SK-N-SH (cell line): ENCODE data around the gene TANC1. TPM values are rescaled to one million over a fixed set of nuclear protein-coding genes. Genes with fewer than 3 reads are reported as not detected.

ENCODE experiments used
- CTCF ChIA-PET: fragments of 300-600, 350-600 bp; formaldehyde crosslinking; extraction: SDS; loops from one replicate; lab custom pipeline; 2021; lab: Yijun Ruan, JAX
- POLR2A ChIA-PET: fragments of 350-600 bp; sonication (Branson Sonifier 250); formaldehyde crosslinking; extraction: SDS; loops from one replicate; lab custom pipeline; 2020; ENCODE audit warnings: antibody characterized with exemption, inconsistent platforms; lab: Yijun Ruan, JAX
- DNase-seq: peaks from one replicate; pipeline ENCODE4 v3.0.0; 2012
- H2AFZ ChIP-seq: fragments of 200-600 bp; sonication (generic); 2 replicates; pipeline ENCODE4 v1.8.1; 2016; ENCODE audit warnings: antibody characterized with exemption, mild to moderate bottlenecking, low read depth
- H3F3A ChIP-seq: fragments of 200-600 bp; sonication (generic); replicated peaks from 2 replicates; pipeline ENCODE3; 2016; ENCODE audit warnings: antibody characterized with exemption, mild to moderate bottlenecking; ENCODE audit not compliant: insufficient read depth
- H3K27ac ChIP-seq, 2 experiments: fragments of 200-500 bp in 1 of 2; fragments of 200-600 bp in 1 of 2; sonication (Bioruptor generic) in 1 of 2; sonication (generic), shearing (Covaris generic) in 1 of 2; 2 replicates each; pipeline versions ENCODE4 v1.5.1 to v1.6.1; 2014 to 2016; ENCODE audit warnings: low read depth in 2 of 2, inconsistent platforms in 1 of 2, low read length in 1 of 2, mild to moderate bottlenecking in 1 of 2, mixed read lengths in 1 of 2
- H3K27me3 ChIP-seq: fragments of 200-600 bp; sonication (generic), shearing (Covaris generic); 2 replicates; pipeline ENCODE4 v1.6.1; 2016; ENCODE audit warnings: mixed run types; ENCODE audit not compliant: insufficient read depth
- H3K36me3 ChIP-seq, 2 experiments: fragments of 200-500 bp in 1 of 2; fragments of 200-600 bp in 1 of 2; sonication (Bioruptor generic) in 1 of 2; sonication (generic) in 1 of 2; replicated peaks in 1 of 2; 2 replicates each; pipeline versions ENCODE3 to v1.5.1; 2014 to 2016; ENCODE audit warnings: low read length in 1 of 2, mild to moderate bottlenecking in 1 of 2; ENCODE audit not compliant: insufficient read depth in 2 of 2, control insufficient read depth in 1 of 2
- H3K4me1 ChIP-seq, 2 experiments: fragments of 200-500 bp in 1 of 2; fragments of 200-600 bp in 1 of 2; sonication (Bioruptor generic) in 1 of 2; sonication (generic), shearing (Covaris generic) in 1 of 2; 2 replicates each; pipeline versions ENCODE4 v1.5.1 to v1.6.1; 2014 to 2016; ENCODE audit warnings: low read depth in 1 of 2, low read length in 1 of 2, mixed run types in 1 of 2; ENCODE audit not compliant: insufficient read depth in 2 of 2, control insufficient read depth in 1 of 2
- H3K4me2 ChIP-seq: fragments of 200-600 bp; sonication (generic), shearing (Covaris generic); 2 replicates; pipeline ENCODE4 v1.6.1; 2017; ENCODE audit warnings: mixed run types
- H3K4me3 ChIP-seq, 2 experiments: fragments of 200-500 bp in 1 of 2; fragments of 200-600 bp in 1 of 2; sonication (Bioruptor generic) in 1 of 2; sonication (generic), shearing (Covaris generic) in 1 of 2; 2 replicates each; pipeline versions ENCODE4 v1.5.1 to v1.8.1; 2014 to 2016; ENCODE audit warnings: low read depth in 2 of 2, inconsistent platforms in 1 of 2, low read length in 1 of 2, mild to moderate bottlenecking in 1 of 2, mixed read lengths in 1 of 2, moderate library complexity in 1 of 2
- H3K79me2 ChIP-seq: fragments of 200-600 bp; sonication (generic); 2 replicates; pipeline ENCODE4 v1.8.1; 2017; ENCODE audit warnings: mild to moderate bottlenecking; ENCODE audit not compliant: insufficient read depth
- H3K9ac ChIP-seq: fragments of 200-600 bp; sonication (generic); 2 replicates; pipeline ENCODE4 v1.6.1; 2017; ENCODE audit warnings: mixed run types
- H3K9me2 ChIP-seq: fragments of 200-600 bp; sonication (generic); 2 replicates; pipeline ENCODE4 v1.6.1; 2017; ENCODE audit warnings: mixed run types
- H3K9me3 ChIP-seq: fragments of 200-600 bp; sonication (generic); 2 replicates; pipeline ENCODE4 v1.6.1; 2017; ENCODE audit warnings: mixed run types, mild to moderate bottlenecking, moderate library complexity
- H4K20me1 ChIP-seq: fragments of 200-600 bp; sonication (generic); 2 replicates; pipeline ENCODE4 v1.6.1; 2017; ENCODE audit warnings: mild to moderate bottlenecking, mixed run types; ENCODE audit not compliant: insufficient read depth
- CTCF ChIP-seq: fragments of 200-600 bp; sonication (generic); IDR thresholded peaks from 2 replicates; pipeline ENCODE4 v1.6.1; 2017; ENCODE audit warnings: antibody characterized with exemption, mild to moderate bottlenecking, moderate library complexity
- ELF1 ChIP-seq: IDR thresholded peaks from 2 replicates; pipeline ENCODE4 v1.4.0; 2012
- EZH2phosphoT487 ChIP-seq: fragments of 200-600 bp; sonication (generic); IDR thresholded peaks from 2 replicates; pipeline ENCODE4 v1.6.1; 2017; ENCODE audit warnings: low read depth, mixed run types, mild to moderate bottlenecking, antibody characterized with exemption, moderate library complexity, borderline replicate concordance
- FOSL2 ChIP-seq: IDR thresholded peaks from 2 replicates; pipeline ENCODE4 v1.4.0; 2012; ENCODE audit warnings: low read depth, mild to moderate bottlenecking, moderate library complexity, borderline replicate concordance
- GATA2 ChIP-seq: sonication (generic); formaldehyde crosslinking; IDR thresholded peaks from 2 replicates; pipeline ENCODE4 v1.5.0; 2020; ENCODE audit warnings: mild to moderate bottlenecking, missing genetic modification reagents
- NRF1 ChIP-seq: IDR thresholded peaks from 2 replicates; pipeline ENCODE4 v1.6.1; 2012; ENCODE audit warnings: low read depth, mild to moderate bottlenecking, low read length
- RCOR1 ChIP-seq: fragments of 150-350 bp; IDR thresholded peaks from 2 replicates; pipeline ENCODE4 v1.6.1; 2017; ENCODE audit warnings: antibody characterized with exemption, low read length
- WGBS: methylation state at CpG from one replicate; pipeline ENCODE4 v1.1.6; 2017; ENCODE audit warnings: low lambda C conversion rate; 5-methylcytosine and 5-hydroxymethylcytosine counted together
- polyA plus RNA-seq, 3 experiments: library from polyadenylated mRNA; depleted of rRNA; stranded (reverse); fragments of >200 nt; gene quantifications; 2 replicates each; pipeline ENCODE4 v1.2.3, GENCODE V29; 2012
- TF ChIP-seq, protein P1 (sequence below): IDR thresholded peaks from 2 replicates; pipeline ENCODE4 v1.6.1; 2012; ENCODE audit warnings: mild to moderate bottlenecking, low read depth, low read length, moderate library complexity
- TF ChIP-seq, protein P2 (sequence below): IDR thresholded peaks from 2 replicates; pipeline ENCODE4; 2012
- TF ChIP-seq, protein P3 (sequence below): IDR thresholded peaks from 2 replicates; pipeline ENCODE4 v1.4.0; 2012; ENCODE audit warnings: low read depth, borderline replicate concordance

Gene TANC1
- polyA plus RNA-seq, 1 of the 3 experiments (the other 2 are of a cell fraction) = 19.2 TPM

GRCh38 chr2:158960193-158960592 is 8.2 kb upstream of the TANC1 start:
- ChIA-PET POLR2A (no interaction called here), CTCF (interaction anchor here (1.7 kb wide), 1 partner anchor 159 kb away, joined by 9 read pairs; no protein-coding TSS in a partner anchor)
- H3K27me3 ChIP-seq = no peaks in the 10 kb centered on the region
- peaks cover 0 to 3% of the 10 kb centered on the region in 2 experiments; a peak in 2 of 4 replicates for H3K4me1 ChIP-seq
- no peak for TF ChIP-seq NRF1
- TF ChIP-seq EZH2phosphoT487 = no peak
- TF ChIP-seq, protein P1, sequence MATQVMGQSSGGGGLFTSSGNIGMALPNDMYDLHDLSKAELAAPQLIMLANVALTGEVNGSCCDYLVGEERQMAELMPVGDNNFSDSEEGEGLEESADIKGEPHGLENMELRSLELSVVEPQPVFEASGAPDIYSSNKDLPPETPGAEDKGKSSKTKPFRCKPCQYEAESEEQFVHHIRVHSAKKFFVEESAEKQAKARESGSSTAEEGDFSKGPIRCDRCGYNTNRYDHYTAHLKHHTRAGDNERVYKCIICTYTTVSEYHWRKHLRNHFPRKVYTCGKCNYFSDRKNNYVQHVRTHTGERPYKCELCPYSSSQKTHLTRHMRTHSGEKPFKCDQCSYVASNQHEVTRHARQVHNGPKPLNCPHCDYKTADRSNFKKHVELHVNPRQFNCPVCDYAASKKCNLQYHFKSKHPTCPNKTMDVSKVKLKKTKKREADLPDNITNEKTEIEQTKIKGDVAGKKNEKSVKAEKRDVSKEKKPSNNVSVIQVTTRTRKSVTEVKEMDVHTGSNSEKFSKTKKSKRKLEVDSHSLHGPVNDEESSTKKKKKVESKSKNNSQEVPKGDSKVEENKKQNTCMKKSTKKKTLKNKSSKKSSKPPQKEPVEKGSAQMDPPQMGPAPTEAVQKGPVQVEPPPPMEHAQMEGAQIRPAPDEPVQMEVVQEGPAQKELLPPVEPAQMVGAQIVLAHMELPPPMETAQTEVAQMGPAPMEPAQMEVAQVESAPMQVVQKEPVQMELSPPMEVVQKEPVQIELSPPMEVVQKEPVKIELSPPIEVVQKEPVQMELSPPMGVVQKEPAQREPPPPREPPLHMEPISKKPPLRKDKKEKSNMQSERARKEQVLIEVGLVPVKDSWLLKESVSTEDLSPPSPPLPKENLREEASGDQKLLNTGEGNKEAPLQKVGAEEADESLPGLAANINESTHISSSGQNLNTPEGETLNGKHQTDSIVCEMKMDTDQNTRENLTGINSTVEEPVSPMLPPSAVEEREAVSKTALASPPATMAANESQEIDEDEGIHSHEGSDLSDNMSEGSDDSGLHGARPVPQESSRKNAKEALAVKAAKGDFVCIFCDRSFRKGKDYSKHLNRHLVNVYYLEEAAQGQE = no peak
- TF ChIP-seq ELF1 = no peak
- no peak for TF ChIP-seq GATA2 (CRISPR knock-in tag)
- no peak for TF ChIP-seq CTCF
- TF ChIP-seq FOSL2 = no peak
- TF ChIP-seq, protein P2, sequence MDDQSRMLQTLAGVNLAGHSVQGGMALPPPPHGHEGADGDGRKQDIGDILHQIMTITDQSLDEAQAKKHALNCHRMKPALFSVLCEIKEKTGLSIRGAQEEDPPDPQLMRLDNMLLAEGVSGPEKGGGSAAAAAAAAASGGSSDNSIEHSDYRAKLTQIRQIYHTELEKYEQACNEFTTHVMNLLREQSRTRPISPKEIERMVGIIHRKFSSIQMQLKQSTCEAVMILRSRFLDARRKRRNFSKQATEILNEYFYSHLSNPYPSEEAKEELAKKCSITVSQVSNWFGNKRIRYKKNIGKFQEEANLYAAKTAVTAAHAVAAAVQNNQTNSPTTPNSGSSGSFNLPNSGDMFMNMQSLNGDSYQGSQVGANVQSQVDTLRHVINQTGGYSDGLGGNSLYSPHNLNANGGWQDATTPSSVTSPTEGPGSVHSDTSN = no peak
- TF ChIP-seq RCOR1 = no peak
- TF ChIP-seq, protein P3, sequence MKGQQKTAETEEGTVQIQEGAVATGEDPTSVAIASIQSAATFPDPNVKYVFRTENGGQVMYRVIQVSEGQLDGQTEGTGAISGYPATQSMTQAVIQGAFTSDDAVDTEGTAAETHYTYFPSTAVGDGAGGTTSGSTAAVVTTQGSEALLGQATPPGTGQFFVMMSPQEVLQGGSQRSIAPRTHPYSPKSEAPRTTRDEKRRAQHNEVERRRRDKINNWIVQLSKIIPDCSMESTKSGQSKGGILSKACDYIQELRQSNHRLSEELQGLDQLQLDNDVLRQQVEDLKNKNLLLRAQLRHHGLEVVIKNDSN = no peak
- WGBS = 100% methylated on average over 2 of the region's 2 CpGs
- no peak overlapping the region for H3K9ac ChIP-seq
- no peak overlapping the region for H3K4me3 ChIP-seq
- DNase-seq = no peak
- no peaks in the 10 kb centered on the region for H3K9me2 ChIP-seq
- no peaks in the 10 kb centered on the region for H3K79me2 ChIP-seq
- H2AFZ ChIP-seq = no peak overlapping the region
- H3K4me2 ChIP-seq = no peak overlapping the region
- no peaks in the 10 kb centered on the region for H3F3A ChIP-seq
- no peaks in the 10 kb centered on the region for H3K36me3 ChIP-seq
- no peaks in the 10 kb centered on the region for H3K9me3 ChIP-seq
- H4K20me1 ChIP-seq = no peaks in the 10 kb centered on the region
- no peak overlapping the region for H3K27ac ChIP-seq
